ENCODE results near the gene CLPSL1.

DNA sequence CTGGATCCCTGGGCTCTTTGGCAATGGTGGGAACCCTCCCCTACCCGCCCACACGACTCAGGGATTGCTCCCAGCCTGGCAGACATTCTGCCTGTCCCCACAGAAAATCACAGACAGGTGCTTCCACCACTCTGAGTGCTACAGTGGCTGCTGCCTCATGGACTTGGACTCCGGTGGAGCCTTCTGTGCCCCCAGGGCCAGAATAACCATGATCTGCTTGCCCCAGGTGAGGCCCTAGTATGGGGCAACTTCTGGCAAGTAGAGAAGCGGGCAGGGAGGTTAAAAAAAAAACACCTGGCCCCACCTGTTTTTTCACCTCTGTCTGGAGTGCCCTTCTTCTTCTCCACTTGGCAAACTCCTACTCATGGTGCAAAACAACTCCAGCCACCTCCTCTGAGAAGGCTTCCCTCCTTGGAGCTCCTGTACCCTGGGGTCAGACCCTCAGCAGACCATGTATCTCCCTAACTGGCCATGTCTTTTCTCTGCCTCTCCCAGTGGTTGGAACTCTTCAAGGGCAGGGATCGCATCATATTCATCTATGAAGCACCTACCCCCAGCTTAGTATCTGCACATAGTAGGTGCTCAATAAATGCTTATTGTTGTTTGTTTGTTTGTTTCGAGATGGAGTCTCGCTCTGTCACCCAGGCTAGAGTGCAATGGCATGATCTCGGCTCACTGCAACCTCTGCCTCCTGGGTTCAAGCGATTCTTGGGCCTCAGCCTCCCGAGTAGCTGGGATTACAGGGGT lies 3.3 kb upstream of the CLPSL1 start:
- TF ChIP-seq, protein P1, sequence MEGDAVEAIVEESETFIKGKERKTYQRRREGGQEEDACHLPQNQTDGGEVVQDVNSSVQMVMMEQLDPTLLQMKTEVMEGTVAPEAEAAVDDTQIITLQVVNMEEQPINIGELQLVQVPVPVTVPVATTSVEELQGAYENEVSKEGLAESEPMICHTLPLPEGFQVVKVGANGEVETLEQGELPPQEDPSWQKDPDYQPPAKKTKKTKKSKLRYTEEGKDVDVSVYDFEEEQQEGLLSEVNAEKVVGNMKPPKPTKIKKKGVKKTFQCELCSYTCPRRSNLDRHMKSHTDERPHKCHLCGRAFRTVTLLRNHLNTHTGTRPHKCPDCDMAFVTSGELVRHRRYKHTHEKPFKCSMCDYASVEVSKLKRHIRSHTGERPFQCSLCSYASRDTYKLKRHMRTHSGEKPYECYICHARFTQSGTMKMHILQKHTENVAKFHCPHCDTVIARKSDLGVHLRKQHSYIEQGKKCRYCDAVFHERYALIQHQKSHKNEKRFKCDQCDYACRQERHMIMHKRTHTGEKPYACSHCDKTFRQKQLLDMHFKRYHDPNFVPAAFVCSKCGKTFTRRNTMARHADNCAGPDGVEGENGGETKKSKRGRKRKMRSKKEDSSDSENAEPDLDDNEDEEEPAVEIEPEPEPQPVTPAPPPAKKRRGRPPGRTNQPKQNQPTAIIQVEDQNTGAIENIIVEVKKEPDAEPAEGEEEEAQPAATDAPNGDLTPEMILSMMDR (IDR thresholded peaks at IDR 0.05): no peak
- TF ChIP-seq EZH2 (IDR thresholded peaks at IDR 0.05; ENCODE audit: borderline replicate concordance, insufficient read depth, low read depth, low read length, poor library complexity, severe bottlenecking): no peak
